ENCODE data around the gene PTCH1. TPM values are rescaled to one million over a fixed set of nuclear protein-coding genes. Genes with fewer than 3 reads are reported as not detected.

PTCH1 gene
- polyA plus RNA-seq, 1 donor (not counting 4 experiments of a cell fraction or from before 2014, with no cell fraction given), result 1.7 TPM

DNA sequence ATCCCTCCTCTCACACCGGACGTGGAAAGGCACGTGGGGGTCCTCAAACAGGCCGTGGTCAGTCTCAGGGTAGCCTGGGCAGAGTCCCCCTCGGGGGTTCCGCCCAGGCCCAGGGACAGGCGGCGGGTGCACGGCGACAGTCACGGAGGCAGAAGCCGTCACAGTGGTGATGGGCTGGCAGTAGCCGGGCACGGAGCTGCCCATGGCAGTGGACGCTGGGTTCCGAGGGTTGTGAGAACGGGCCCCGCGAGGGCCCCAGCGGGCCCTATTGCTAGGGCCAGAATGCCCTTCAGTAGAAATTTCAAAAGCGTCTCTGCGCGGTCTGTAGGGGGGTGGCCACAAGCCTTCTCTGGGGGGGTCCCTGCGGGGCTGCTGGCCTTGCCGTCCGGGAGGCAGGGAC, 69.8 kb downstream of the PTCH1 start:
- H3K79me2 ChIP-seq (ENCODE audit: control insufficient read depth, insufficient read depth, low read length), result no peaks in the 10 kb centered on the region
- no peaks in the 10 kb centered on the region for H3K4me1 ChIP-seq (ENCODE audit: control insufficient read depth, extremely low read depth, insufficient read depth, low read length)
- no peaks in the 10 kb centered on the region for H3K27me3 ChIP-seq (ENCODE audit: control insufficient read depth, extremely low read depth, insufficient read depth, low read length)
- no peak for TF ChIP-seq EZH2 (IDR thresholded peaks at IDR 0.05; ENCODE audit: low read length)
- TF ChIP-seq, protein P1, sequence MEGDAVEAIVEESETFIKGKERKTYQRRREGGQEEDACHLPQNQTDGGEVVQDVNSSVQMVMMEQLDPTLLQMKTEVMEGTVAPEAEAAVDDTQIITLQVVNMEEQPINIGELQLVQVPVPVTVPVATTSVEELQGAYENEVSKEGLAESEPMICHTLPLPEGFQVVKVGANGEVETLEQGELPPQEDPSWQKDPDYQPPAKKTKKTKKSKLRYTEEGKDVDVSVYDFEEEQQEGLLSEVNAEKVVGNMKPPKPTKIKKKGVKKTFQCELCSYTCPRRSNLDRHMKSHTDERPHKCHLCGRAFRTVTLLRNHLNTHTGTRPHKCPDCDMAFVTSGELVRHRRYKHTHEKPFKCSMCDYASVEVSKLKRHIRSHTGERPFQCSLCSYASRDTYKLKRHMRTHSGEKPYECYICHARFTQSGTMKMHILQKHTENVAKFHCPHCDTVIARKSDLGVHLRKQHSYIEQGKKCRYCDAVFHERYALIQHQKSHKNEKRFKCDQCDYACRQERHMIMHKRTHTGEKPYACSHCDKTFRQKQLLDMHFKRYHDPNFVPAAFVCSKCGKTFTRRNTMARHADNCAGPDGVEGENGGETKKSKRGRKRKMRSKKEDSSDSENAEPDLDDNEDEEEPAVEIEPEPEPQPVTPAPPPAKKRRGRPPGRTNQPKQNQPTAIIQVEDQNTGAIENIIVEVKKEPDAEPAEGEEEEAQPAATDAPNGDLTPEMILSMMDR (optimal IDR thresholded peaks at IDR 0.05 in 1 of 3, IDR thresholded peaks at IDR 0.05 in 1 of 3, conservative IDR thresholded peaks at IDR 0.05 in 1 of 3; ENCODE audit: extremely low read depth in 1 of 3, insufficient read depth in 2 of 3, low read length in 3 of 3), result no peak
- no peak overlapping the region for H3K9ac ChIP-seq (ENCODE audit: control insufficient read depth, extremely low read depth, insufficient read depth, low read length)
- no peak overlapping the region for H3K4me2 ChIP-seq (ENCODE audit: control insufficient read depth, extremely low read depth, insufficient read depth, low read depth, low read length)
- FAIRE-seq (no peak), DNase-seq (ENCODE audit: low read depth, low spot score) (no peak)
- no peaks in the 10 kb centered on the region for H3K9me3 ChIP-seq (ENCODE audit: control insufficient read depth, low read depth, low read length)
- H3K9me1 ChIP-seq (ENCODE audit: control insufficient read depth, extremely low read depth, insufficient read depth, low read length), result no peaks in the 10 kb centered on the region
- no peak overlapping the region for H3K27ac ChIP-seq (ENCODE audit: control insufficient read depth, insufficient read depth, low read length)
- H3K36me3 ChIP-seq (ENCODE audit: control insufficient read depth in 2 of 2, extremely low read depth in 1 of 2, insufficient read depth in 2 of 2, low read length in 2 of 2), result peaks cover 0 to 8% of the 10 kb centered on the region in 2 experiments
- dilution Hi-C loops (cut with MboI; ENCODE audit: extremely low pct_ligation_motif_present, low sequenced_read_pairs), result no loop called here
- no peak overlapping the region for H3K4me3 ChIP-seq (ENCODE audit: control insufficient read depth in 2 of 3, extremely low read depth in 1 of 3, insufficient read depth in 2 of 3, low read depth in 1 of 3, low read length in 3 of 3)
- no peaks in the 10 kb centered on the region for H4K20me1 ChIP-seq (ENCODE audit: control insufficient read depth, extremely low read depth, insufficient read depth, low read length)
- no peak overlapping the region for H2AFZ ChIP-seq (ENCODE audit: control insufficient read depth, low read length)

DNA sequence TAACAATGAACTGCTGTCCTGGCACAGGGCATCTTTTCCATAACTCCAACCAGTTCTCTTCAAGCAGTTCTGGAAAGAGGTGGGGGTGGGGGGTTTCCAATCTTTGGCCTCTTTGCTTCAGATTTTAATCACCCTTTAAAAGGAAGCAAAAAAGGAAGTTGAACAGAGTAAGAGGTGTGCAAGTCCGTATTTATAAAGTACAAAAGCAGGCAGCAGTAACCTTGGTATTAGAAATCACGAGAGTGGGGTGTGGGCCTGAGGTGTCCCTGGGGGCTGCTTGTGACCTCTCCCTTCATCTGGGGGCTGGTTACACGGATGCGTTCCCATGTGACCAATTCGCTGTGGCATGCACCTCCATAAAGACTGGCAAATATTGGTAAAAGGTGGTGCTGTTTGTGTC, 70.5 kb downstream of the PTCH1 start:
- dilution Hi-C loops (cut with MboI; ENCODE audit: extremely low pct_ligation_motif_present, low sequenced_read_pairs), result no loop called here

More for the DNA sequence above, 70.5 kb downstream of the PTCH1 start:
- Histone ChIP-seq H3K4me1 (ENCODE audit: control insufficient read depth, extremely low read depth, insufficient read depth, low read length) (no peaks in the 10 kb centered on the region), H3K9me3 (ENCODE audit: control insufficient read depth, low read depth, low read length) (no peaks in the 10 kb centered on the region), H3K4me2 (ENCODE audit: control insufficient read depth, extremely low read depth, insufficient read depth, low read depth, low read length) (no peak overlapping the region), H3K9ac (ENCODE audit: control insufficient read depth, extremely low read depth, insufficient read depth, low read length) (no peak overlapping the region), H3K4me3 (ENCODE audit: control insufficient read depth in 2 of 3, extremely low read depth in 1 of 3, insufficient read depth in 2 of 3, low read depth in 1 of 3, low read length in 3 of 3) (no peak overlapping the region), H3K27ac (ENCODE audit: control insufficient read depth, insufficient read depth, low read length) (no peak overlapping the region), H4K20me1 (ENCODE audit: control insufficient read depth, extremely low read depth, insufficient read depth, low read length) (no peaks in the 10 kb centered on the region), H3K36me3 (ENCODE audit: control insufficient read depth in 2 of 2, extremely low read depth in 1 of 2, insufficient read depth in 2 of 2, low read length in 2 of 2) (peaks cover 0 to 8% of the 10 kb centered on the region in 2 experiments), H2AFZ (ENCODE audit: control insufficient read depth, low read length) (no peak overlapping the region), H3K9me1 (ENCODE audit: control insufficient read depth, extremely low read depth, insufficient read depth, low read length) (no peaks in the 10 kb centered on the region), H3K27me3 (ENCODE audit: control insufficient read depth, extremely low read depth, insufficient read depth, low read length) (no peaks in the 10 kb centered on the region), H3K79me2 (ENCODE audit: control insufficient read depth, insufficient read depth, low read length) (no peaks in the 10 kb centered on the region)
- no peak for DNase-seq (ENCODE audit: low read depth, low spot score)
- no peak for TF ChIP-seq EZH2 (IDR thresholded peaks at IDR 0.05; ENCODE audit: low read length)
- TF ChIP-seq, protein P1 (optimal IDR thresholded peaks at IDR 0.05 in 1 of 3, IDR thresholded peaks at IDR 0.05 in 1 of 3, conservative IDR thresholded peaks at IDR 0.05 in 1 of 3; ENCODE audit: extremely low read depth in 1 of 3, insufficient read depth in 2 of 3, low read length in 3 of 3), result no peak
- FAIRE-seq, result no peak

Data from keratinocyte (primary cell).